ENCODE data around the gene VANGL1. TPM values are rescaled to one million over a fixed set of nuclear protein-coding genes. Genes with fewer than 3 reads are reported as not detected.

Gene VANGL1
- total RNA-seq = 5.5 and 25.2 TPM in 2 replicates

DNA sequence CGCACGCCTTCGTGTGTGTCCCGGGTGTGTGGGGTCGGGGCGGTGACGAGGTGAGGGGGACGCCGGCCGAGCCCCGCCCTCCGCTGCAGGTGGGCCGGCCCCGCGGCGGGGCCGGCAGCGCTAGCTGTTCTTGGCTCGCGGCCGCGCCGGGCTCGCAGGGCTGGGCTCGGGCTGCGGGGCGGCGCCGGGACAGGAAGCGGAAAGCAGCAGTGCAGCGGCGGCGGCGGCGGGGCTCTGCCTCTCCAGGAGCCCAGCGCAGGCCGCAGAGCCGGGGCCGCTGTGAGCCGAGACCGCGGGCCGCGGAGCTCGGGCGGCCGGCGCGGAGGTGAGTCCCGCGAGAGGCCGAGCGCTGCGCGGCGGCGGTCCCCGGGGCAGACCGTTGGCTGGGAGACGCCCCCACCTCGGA lies at the start of gene VANGL1:
Gene VANGL1, plus strand, starts transcription at position 209 of the 406 bp plus-strand sequence. CDS start 9,444 bp downstream, outside the sequence.

Other genes with a start within 250 kb of the VANGL1 start
- gene CASQ2, start 126.7 kb downstream of the VANGL1 start, total RNA-seq = not detected in 2 replicates
- gene NHLH2, start 199.2 kb downstream of the VANGL1 start, total RNA-seq = under 0.01 TPM in 1 of 2 replicates, not detected in the other